NCI-H446 treated with DMSO at 0.1 percent for 48 hours (cell line): ENCODE results near the gene STAT4.

Experiments
- DNase-seq: peaks from one replicate; lab custom pipeline; 2025; lab: John Stamatoyannopoulos, UW

Gene STAT4, protein sequence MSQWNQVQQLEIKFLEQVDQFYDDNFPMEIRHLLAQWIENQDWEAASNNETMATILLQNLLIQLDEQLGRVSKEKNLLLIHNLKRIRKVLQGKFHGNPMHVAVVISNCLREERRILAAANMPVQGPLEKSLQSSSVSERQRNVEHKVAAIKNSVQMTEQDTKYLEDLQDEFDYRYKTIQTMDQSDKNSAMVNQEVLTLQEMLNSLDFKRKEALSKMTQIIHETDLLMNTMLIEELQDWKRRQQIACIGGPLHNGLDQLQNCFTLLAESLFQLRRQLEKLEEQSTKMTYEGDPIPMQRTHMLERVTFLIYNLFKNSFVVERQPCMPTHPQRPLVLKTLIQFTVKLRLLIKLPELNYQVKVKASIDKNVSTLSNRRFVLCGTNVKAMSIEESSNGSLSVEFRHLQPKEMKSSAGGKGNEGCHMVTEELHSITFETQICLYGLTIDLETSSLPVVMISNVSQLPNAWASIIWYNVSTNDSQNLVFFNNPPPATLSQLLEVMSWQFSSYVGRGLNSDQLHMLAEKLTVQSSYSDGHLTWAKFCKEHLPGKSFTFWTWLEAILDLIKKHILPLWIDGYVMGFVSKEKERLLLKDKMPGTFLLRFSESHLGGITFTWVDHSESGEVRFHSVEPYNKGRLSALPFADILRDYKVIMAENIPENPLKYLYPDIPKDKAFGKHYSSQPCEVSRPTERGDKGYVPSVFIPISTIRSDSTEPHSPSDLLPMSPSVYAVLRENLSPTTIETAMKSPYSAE

DNA sequence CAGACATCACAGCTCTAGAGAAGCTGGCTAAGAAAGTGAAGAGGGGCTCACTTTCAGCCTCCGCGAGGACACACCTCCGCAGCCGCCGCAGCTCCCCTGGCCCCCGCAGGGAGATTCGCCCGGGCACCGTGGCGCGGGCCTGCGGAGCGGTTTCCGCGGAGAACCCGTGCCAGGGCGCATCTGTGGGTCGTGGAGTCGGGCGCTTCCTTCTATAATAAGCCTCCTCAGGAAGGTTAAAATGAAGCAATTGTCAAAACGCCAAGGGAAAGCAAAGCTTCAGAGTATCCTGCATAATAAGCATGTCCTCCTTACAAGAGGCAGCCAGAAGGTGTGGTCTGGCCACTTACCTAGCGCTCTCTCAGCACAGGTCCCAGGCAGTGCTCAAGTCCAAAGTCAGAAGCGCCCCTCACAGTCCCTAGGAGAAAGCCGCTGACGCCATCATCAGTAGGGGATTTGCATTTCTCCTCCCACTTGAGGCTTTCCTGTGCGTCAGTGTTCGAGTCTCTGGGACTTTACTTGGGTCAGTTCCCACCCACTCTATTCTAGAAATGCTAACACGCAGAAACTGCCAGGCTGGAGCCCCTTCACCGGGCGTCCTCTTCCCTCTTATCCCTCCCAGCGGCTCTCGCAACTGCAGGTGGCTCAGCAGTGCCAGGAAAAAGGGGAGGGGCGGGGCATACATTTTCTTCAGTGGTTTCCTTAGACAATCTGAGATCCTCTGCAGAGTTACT, at the start of gene STAT4:
TSS of gene STAT4 (minus strand) at position 395 of the 731 bp plus-strand sequence. CDS start 2,791 bp downstream, outside the sequence.
- no peak for DNase-seq

DNA sequence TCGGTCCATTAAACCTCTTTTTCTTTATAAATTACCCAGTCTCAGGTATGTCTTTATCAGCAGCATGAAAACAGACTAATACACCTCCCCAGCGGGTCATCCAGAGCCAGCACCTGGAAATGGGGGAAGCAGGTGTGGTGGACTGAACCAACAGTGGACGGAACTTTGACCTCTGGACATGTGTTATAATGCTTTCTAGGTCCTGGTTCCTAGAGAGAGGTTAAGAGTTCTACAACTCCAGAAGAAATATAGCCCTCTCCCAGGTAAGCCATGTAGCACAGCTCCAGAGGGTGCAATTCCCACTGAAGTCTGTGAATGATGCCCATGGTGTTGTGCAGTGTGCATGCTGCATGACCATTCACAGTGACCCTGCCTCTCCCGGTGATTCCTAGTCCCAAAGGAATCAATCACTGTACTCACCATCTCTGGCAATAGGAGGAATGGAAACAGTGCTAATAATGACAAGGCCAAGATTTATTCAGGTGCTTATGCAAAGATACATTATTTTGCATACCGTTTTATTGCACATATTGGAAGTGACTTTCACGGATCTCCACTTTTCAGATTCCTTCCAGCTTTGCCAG, 49.2 kb upstream of the STAT4 start:
- DNase-seq, result no peak

DNA sequence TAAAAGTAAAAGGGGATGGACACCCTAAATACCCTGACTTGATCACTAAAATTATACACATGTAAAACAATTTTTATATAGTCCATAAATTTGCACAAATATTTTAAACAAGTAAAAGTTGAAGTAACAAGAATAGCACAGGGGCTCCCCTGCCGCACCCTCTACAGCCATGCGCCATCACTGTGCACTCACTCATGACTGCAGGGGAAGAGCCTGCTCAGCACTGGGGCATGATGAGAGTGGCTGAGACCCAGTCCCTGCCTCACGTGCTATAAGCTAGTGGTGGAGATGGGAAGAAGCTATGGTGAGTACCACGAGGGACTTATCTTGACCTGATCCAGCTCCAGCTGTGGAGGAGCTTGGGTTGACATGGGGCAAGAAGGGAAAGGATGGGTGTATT, 47.5 kb upstream of the STAT4 start:
- DNase-seq, result no peak

DNA sequence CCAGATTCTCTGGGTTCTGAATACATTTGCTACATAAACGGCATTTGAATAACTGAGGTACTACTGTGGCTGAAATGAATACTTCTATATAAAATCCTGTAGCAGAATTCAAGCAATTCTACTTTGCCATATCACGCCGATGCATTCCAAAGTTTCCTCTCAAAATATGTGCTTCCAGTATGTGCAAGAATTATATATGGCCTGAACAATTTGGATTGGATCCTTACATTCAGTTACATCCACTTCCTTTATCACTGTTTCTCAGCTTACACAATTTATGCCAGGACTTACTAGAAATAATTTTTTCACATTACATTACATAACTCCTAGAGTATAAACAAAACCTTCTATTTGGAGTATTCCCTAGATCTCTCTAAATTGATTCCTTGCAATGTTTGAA, 46.3 kb upstream of the STAT4 start:
- DNase-seq, result no peak

DNA sequence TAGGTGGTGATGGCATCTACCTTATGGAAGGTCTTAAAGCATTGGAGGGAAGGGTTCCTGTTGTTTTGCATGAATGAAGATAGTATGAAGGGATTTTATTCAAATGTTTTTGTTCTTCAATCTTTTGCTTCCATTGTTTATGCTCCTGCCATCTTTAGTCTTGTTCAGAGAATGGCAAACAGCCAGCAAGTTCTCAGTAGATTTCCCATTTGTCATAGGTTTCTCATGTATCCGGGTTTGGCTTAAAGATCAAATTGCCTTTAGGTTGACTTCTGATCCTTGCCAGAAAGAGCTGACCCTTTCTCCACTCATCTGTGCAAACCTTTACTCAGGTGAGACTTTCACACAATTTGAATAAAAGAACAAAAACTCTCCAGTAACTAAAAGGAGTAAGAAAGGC, 44.2 kb upstream of the STAT4 start:
- no peak for DNase-seq

DNA sequence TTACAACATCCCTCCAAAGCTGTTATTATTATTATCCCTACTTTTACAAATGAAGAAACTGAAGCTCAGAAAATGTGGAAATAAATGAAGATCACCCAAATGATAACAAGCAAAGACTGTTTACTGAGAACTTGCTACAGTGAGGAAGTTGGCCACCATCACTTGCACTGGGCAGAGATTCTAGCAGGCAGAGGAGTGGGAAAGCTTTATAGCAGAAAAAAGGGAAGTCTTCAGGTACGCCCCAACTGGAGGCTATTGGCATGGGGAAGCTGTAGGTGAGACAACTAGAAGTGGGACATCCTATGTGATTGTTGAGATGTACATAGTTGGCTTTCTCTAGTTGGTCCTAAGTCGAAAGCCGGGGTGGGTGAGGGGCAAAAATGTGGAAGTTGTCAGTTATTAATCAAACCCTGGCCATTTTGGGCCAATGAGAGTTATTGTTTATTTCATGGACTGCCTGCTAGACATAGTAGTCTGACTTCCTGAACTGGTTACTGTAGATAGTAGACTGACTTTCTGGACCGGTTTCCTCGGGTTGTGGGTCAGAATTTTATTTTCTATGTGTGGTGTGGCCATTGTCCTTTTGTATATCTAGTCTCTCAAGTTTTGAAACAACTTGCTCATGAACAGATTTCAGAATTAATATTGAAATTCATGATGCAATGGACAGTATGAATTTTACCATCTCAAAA, 40.2 kb upstream of the STAT4 start:
- no peak for DNase-seq

DNA sequence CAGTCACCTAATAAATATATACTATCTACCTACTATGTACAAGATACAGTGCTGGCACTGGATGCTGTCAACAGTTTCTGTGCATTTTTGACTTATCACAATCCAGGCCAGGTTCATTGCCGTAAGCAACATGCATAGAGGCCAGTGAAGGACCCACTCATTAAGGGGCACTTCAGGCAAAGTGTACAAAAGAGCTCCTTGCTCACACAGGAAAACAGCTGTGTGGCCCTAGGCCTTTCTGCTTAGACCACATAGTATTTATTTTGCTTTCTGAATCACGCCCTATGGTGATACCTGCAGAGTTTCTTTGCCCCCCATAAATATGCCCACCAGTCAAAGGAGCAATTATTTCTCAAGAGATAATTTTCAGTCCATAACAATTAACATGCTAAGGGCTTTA, 39.6 kb upstream of the STAT4 start:
- no peak for DNase-seq

DNA sequence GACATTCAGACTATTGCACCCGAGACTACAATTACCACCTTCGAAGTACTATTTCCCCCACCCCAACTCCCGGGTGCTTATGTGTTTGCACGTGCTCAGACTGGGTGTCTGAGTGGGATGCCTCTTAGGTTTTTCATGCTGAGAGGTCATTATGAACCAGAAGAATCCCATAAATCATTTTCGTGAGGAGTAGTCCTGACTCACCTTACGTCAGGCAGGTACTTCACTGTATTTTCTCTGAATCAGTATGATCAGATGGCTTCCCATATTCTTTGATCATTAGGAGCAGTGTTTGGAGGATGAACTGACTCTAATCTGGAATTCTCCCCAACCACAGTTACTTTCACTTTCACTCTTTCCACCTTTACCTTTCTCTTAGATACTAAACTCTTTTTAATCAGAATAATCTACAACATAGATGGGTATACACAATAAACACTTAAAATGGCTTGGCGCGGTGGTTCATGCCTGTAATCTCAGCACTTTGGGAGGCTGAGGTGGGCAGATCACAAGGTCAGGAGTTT, 38.4 kb upstream of the STAT4 start:
- DNase-seq, result no peak

DNA sequence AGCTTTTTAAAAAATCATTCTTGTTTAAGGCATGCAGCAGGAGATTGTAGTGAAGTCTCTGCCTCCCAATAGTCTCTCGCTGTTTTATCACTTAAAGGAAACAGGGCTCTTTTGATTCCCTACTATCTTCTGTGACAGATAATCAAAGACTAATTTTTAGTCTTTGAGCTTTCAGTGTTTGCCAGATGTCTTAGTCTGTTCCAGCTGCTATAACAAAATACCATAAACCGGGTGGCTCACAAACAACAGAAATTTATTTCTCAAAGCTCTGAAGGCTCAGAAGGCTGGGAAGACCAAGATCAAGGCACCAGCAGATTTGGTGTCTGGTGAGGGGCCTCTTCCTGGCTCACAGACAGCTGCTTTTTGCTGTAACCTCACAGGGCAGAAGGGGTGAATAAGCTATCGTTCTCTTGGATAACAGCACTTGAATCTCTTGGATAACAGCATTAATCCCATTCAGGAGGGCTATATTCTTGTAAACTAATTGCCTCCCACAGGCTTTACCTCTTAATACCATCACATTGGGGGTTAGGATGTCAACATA, 37.8 kb upstream of the STAT4 start:
- DNase-seq, result no peak

DNA sequence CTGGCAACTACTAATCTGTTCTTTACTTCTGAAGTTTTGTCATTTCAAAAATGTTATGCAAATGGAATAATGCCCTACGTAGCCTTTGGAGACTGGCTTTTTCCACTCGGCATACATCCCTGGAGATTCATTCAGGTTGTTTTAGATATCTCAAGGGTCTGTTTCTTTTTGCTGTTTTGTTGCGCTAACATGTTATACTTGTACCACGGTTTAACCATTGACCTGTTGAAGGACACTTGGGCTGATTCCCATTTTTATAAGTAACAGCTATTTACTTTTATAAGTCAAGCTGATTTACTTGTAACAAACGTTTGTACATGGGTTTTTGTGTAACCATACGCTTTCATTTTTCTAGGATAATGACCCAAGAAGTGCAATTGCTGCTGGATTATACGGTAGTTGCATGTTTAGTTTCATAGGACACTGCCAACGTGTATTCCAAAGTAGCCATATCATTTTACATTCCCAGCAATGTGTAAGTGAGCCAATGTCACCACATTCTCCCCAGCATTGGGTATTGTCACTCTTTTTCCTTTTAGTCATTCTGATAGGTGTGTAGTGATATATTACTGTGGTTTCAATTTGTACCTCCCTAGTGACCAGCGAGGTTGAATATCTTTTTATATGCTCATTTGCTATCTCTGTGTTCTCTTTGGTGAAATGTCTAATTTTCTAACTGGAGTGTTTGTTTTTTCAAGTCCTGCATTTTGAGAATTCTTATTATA, 36.5 kb upstream of the STAT4 start:
- no peak for DNase-seq

DNA sequence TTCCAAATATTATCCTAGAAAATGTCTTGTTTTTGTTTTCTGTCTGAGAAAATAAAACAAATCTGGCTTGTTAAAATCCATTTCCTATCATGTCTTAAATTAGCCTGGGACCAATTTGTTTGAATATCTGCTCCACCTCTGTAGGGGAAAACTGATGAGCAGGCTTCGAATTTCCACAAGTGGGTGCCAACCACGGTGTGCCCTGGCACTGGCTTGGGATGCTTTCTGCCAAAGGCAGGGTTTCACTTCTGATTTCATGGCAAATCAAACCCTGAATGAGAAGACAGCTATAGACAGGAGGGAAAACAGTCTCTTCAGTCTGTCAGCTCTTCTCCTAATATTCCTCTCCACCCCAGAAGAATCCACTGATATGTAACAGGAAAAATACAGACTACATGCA, 33.7 kb upstream of the STAT4 start:
- DNase-seq, result no peak

DNA sequence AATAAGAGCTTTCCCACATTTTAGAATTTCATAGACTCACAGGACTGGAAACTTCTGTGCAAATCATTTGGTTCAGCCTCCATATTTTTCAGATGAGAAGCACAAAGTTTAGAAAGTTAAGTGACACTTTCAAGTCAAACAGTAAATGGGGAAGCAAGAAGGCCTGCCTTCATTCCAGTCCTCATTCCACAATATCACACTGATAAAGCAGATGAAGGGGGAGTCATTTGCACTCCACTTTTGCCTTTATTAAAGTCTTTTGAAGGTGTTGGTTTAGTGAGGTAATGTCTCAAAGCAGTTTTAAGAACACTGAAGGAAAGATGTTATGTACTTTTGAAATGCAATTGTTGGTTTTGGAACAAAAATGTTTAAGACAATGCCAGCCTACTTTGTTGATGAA, 32.7 kb upstream of the STAT4 start:
- DNase-seq, result no peak

DNA sequence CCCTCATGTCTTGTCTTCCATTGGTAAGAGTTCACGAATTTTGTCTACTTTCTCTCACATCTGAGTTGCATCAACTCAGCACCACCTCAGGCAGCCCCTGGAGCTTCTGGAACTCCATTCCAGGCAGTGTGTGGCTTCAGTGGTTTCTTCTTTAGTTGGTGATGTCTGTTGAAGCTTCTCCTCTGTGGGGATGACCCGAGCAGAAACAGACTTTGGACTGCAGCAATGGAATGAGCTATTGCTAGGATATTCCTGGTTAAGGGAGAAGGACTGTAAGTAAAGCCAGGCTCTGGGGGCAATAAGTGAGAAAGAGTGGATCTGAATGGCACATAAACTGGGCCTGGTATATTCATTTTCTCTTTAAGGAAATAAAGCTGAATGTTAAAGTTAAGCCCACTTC, 32.3 kb upstream of the STAT4 start:
- DNase-seq, result no peak

DNA sequence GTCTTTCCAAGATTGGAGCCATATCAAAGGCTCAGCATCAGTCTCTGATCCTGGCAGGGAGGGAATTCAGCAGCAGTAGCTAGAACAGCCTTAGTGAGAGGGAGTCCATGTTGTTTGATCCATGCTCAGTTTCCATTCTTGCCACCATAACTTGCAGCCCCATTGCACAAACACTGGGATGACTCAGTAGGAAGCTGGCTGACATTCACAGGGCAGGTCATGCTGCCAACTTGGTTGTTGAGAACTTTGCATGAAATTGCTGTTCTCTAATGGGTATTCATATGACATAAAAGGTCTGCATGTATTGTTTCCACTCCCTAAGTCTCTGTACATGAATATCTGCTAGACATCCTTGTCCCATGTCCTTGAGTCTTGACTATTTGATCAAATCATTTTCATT, 29.9 kb upstream of the STAT4 start:
- no peak for DNase-seq

DNA sequence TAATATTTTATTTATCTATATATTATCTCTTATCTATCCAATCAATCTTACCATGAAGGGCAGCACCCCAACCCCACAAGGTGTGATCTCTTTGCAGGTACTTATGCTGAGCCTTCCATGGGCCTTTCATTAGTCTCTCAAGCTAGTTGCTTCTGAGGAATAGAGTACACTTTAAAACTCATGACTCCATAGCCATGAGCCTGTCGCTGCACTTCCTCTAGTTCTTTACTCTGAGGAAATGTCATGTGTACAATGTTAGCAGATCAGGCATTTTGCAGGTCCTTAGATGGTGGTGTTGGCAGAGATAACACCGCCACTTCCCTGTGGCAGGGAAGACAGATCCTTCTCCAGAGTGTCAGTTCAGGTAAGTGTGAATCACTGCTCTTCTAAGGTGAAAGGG, 29.5 kb upstream of the STAT4 start:
- no peak for DNase-seq

DNA sequence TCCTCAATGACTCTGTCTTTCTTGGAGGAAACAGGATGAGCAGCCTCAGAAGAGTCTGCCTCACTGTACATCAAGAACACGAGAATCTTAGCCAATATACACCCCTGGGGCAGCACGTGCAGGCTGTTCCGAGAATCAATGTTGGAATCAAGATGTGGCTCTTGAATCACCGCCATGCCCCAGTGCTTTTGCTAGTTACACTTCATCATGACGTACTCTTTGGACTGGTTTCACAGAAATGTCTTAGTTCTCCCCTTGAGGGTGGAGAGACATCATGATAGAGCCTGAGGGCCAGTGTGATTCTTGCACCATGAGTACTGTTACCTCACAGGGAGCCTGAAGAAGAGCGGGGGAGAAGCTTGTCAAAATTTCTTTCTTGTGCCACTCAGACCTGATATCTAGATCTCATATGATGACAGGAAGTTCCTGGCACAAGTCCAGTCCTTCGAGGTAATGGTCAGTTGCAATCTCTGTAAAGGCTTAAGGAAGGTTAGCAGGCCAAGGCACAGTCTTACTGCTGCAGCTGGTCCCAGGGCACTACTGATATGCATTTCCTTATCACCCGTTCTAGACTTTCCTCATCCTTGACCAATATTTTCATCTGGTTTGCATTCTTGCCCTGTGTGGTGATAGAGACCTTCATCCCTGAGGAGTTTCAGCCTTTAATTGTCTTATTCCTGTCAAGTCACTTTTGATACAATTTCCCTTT, 28.2 kb upstream of the STAT4 start:
- no peak for DNase-seq

DNA sequence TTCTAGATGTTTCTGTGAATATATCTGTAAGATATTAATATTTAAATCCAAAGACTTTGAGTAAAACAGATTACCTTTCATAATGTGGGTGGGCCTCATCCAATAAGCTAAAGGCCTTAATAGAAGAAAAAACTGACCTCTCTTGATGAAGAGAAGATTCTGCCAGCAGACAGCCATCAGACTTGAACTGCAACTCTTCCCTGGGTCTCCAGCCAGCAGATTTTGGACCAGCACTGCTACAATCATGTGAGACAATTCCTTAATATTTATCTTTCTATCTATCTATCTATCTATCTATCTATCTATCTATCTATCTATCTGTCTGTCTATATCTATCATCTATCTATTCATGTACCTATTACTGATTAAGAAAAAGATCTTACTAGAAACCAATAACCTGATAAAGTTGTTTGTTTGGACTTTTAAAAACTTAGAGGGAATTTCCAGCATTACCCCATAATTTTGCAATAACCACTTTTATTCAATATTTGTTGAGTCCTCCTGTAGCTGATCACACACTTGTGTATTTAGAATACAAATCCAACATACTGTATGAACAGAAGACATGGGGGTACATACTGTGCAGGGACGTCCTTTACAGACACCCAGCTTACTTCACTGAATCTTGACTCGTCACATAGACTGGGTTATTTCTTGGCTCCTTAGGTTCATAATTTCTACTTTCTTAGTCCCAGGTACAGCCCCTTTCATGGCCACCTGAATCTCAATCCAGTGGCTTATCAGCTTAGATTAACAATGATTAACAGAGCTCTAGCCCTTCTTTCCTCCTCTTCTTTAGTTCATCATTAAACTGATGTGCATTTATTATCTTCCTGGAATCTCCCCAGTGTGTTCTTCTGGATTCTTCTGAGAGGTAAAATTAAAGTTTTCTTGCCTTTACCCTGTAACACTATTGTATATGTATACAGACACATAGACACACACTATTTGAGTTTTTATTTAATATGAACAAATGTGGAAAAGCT, 27.2 kb upstream of the STAT4 start:
- DNase-seq, result no peak

DNA sequence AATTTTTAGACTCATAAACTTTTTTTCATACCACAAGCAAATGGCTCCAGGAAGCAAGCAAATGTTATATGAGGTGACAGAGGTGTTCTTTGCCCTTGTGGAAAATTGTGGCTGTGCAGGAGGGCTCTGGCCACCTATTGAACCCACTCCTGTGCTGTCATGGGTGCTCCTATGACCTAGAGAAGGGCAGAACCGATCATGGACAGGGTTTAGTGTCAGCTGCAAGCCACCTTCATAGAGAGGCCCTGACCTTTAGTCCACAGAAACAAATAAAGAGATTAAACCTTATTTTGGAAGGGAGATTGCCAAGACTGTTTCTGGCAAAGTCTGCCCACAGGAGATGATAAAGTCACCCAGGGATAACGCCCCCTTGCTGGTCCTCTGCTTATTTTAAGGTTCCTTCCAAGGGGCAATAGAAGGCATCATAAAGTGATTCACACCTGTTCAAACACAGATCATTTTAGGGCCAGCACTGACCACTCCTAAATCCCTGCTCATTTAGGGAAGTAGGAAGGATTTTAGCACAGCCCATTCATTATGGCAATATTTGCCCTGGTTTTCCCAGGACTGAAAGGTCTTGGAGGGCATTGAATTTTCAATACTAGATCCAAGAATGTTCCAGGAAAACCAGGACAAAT, 26.1 kb upstream of the STAT4 start:
- no peak for DNase-seq
